DMS 273 (cell line): ENCODE measurements around the gene TSKU.
"Not testable (repeated sequence)": the region's sequence is repeated elsewhere in the genome, so short reads cannot be mapped to it uniquely, and the experiment has no call there.

Experiments
- DNase-seq: peaks from one replicate; lab custom pipeline; 2025; ENCODE audit not compliant: unreplicated experiment; lab: John Stamatoyannopoulos, UW

Gene TSKU

GRCh38 chr11:76823481-76824028 lies 40.4 kb downstream of the TSKU start:
- DNase-seq: no peak

- no peak for DNase-seq
These were observed 41.2 kb downstream of the TSKU start for GRCh38 chr11:76824083-76824939.

- DNase-seq: no peak
These were observed 42.0 kb downstream of the TSKU start for GRCh38 chr11:76824980-76825725.

DNA sequence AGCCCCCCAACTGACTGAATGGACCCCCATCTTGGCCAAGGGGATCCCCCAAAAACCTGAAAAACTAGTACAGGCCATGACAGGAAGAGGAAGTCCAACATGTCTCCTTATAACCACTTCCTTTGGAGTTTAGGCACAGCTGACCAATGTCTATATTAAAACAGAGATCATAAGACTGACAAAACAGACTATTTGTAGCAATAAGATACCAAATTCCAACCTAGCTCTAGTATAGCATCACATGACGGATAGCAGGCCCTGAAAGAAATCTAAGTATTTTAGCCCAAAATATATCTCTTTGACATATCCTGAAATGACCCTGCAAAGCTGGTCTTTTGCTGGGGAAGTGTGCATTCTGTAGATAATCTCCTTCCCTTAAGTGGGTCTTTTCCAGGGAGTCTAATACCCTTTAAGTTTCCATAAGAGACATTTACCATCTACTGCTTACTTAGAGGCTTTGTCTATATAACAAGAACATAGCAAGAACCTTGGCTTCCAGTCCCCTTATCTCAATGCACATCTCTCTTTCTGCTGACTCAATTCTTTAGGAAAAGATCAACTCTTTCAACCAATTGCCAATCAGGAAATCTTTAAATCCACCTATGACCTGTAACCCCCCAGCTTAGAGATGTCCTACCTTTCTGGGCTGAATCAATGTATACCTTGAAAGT lies 42.7 kb downstream of the TSKU start:
- DNase-seq: no peak

GRCh38 chr11:76826508-76826907 lies 43.4 kb downstream of the TSKU start:
- DNase-seq: not testable (repeated sequence)

- not testable (repeated sequence) for DNase-seq
These were observed 43.8 kb downstream of the TSKU start for GRCh38 chr11:76827005-76827404.

- peak; percentile 91 for DNase-seq
These were observed 47.6 kb downstream of the TSKU start for GRCh38 chr11:76830639-76831327.

GRCh38 chr11:76831686-76832310 lies 48.6 kb downstream of the TSKU start:
- no peak for DNase-seq

DNA sequence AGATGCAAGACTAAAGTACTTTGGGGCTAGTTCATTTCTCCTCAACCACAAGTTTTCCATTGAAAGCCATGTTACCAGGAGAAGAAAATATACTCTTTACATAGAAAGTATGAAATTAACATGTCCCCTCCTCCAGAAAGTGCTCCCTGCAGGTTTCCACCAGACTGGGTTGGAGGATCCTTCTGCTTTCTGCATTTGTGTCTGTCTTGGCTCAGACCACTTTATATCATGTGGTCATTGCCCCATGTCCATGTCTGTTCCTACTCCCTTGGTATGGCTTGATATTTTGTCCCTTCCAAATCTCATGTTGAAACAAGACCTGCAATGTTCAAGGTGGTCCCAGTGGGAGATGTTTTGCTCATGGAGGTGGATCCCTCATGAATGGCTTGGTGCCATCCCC lies 49.2 kb downstream of the TSKU start:
- DNase-seq: no peak

DNA sequence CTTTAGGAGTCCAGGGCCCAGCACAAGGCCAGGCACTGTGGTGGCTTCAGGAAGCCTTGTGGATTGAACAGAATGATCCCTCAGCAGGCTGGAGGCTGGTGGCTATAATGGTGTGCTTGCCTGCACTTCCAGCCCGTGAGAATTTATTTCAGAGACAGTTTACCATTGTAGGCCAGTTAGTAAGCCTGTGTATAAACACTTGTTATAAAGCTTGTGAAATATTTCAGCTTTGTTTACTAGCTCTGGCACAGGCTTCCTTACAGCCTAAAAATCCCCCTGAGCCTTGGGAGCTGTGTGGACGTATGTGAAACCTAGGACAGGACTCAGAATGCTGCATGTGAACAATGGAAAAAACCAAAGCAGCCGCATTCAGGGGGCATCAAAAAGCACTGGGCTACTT lies 51.0 kb downstream of the TSKU start:
- no peak for DNase-seq

DNA sequence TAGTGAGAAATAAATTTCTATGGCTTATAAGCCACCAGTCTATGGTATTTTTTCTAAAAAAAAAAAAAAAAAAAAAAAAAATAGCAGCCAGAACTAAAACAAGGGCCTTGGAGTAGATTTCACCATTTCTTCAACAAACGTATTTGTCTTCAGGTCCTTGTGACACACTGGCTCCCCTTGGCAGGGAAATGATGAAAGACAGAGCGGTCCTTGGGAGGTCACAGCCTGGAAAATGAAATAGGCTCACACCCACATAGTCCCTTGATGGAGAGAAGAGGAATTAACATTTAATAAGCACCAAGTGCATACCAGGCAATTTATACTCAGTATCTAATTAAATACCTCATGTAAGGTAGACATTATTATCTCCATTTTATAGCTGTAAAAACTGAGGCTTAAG lies 51.9 kb downstream of the TSKU start:
- no peak for DNase-seq

DNA sequence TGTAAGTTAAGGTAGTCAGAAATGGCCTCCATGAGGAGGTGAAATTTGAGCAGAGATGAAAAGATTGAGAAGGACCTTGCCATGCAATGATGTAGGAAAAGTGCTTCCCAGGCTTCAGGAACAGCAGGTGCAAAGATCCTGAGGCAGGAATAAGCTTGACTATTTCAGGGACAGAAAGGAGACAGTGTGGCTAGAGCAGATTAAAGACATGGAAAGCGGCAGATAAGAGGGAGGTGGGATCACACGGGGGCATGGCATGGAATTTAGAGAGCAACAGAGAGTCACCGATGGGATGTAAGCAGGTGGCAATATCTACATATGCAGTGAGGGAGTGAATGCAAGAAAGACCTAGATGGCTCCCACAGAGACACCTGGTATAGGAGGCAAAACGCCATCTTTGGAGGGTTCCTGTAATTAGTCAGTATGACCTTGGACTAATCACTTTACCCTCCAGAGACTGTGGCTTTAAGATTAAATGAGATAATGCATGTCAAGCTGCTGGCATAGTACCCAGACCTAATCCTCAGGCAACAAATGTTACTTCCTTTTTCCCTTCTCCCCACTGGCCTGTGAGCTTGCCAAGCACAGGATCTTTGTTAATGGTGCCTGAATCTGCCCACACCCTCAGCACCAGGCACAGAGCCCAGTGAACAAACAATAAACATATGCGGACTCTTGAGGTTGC lies 52.9 kb downstream of the TSKU start:
- DNase-seq: peak; percentile 76

GRCh38 chr11:76836613-76837291 lies 53.6 kb downstream of the TSKU start:
- no peak for DNase-seq

GRCh38 chr11:76837696-76838677 lies 54.8 kb downstream of the TSKU start:
- DNase-seq: no peak

DNA sequence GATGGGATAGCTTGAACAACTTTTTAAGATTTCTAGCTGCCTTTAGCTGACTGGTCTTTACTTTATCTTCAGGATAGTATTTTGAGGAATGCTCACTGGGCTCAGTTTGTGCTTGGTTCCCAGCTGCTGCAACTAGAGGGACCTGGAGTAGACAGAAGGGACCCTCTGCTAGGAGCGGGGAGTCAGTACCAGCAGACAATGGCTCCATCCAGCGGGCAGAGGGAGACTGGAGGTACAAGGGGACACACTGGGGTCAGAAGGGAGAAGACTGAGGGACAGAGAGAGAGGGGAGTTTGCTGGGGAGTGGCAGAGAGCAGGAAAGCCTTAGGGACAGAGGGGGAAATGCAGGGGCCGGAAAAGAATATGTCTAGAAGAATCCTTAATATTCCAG lies 55.5 kb downstream of the TSKU start:
- peak; percentile 31 for DNase-seq

GRCh38 chr11:76839311-76839710 lies 56.2 kb downstream of the TSKU start:
- no peak for DNase-seq

GRCh38 chr11:76841923-76842452 lies 58.8 kb downstream of the TSKU start:
- no peak for DNase-seq

DNA sequence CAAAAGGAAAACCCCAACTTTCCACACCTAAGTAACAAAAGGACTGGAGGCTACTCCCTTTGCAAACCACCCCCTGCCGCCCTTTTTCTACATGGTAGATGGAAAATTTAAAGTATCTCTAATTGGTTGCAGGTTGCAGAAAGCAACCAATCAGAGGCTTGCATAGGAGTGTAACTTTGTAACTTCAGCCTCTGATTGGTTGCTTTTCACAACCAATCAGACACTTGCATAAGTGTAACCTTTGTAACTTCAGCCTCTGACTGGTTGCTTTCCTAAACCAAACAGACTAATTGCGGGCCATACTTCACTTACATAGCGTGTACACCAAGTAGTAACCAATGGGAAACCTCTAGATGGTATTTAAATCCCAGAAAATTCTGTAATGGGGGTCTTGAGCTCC lies 60.8 kb downstream of the TSKU start:
- DNase-seq: no peak
